ELR (cell line): ENCODE data around the gene NSUN5.
"Not testable (repeated sequence)": the region's sequence is repeated elsewhere in the genome, so short reads cannot be mapped to it uniquely, and the experiment has no call there.

Experiments used
- DNase-seq: peaks from one replicate; pipeline ENCODE4 v3.0.0-alpha.2; 2015; ENCODE audit warnings: low read depth

Gene NSUN5

GRCh38 chr7:73267813-73268212 is 40.8 kb downstream of the NSUN5 start:
- DNase-seq: not testable (repeated sequence)

- not testable (repeated sequence) for DNase-seq
These were observed 41.8 kb downstream of the NSUN5 start for GRCh38 chr7:73266719-73267368.

- DNase-seq: not testable (repeated sequence)
These were observed 46.2 kb downstream of the NSUN5 start for GRCh38 chr7:73262416-73262815.
